ENCODE results near the gene NEK4. TPM values are rescaled to one million over a fixed set of nuclear protein-coding genes. Genes with fewer than 3 reads are reported as not detected.

NEK4 gene
- total and polyA plus RNA-seq, 4 donors = 5.8 to 39.9 (median 19.1) TPM

GRCh38 chr3:52809149-52809548, 38.4 kb upstream of the NEK4 start:
- H3K4me1 ChIP-seq (ENCODE audit: control insufficient read depth in 5 of 5, insufficient read depth in 5 of 5, low read length in 5 of 5) = no peaks in the 10 kb centered on the region
- DNase-seq (no peak), ATAC-seq (ENCODE audit: insufficient read depth, low FRiP score) (no peak)
- no peak overlapping the region for H3K4me3 ChIP-seq
- WGBS, 2 donors = 72 to 77% methylated on average over 2 of the region's 2 CpGs
- H3K27me3 ChIP-seq (ENCODE audit: control insufficient read depth in 3 of 3, insufficient read depth in 3 of 3, low read length in 2 of 3) = no peaks in the 10 kb centered on the region
- H3K36me3 ChIP-seq (ENCODE audit: control insufficient read depth in 4 of 4, insufficient read depth in 4 of 4, low read length in 4 of 4) = no peaks in the 10 kb centered on the region
- H3K27ac ChIP-seq (ENCODE audit: low read depth in 1 of 2, low read length in 1 of 2) = no peak overlapping the region
- no peak for TF ChIP-seq CTCF (IDR thresholded peaks at IDR 0.05; ENCODE audit: control extremely low read depth, extremely low read depth)
- H3K9ac ChIP-seq (ENCODE audit: insufficient read depth in 1 of 2, low read length in 2 of 2) = no peak overlapping the region
- no peaks in the 10 kb centered on the region for H3K9me3 ChIP-seq (ENCODE audit: control insufficient read depth in 4 of 4, insufficient read depth in 3 of 4, low read length in 3 of 4)

- H3K4me1 ChIP-seq (ENCODE audit: control insufficient read depth in 5 of 5, insufficient read depth in 5 of 5, low read length in 5 of 5) = no peaks in the 10 kb centered on the region
- no peak overlapping the region for H3K27ac ChIP-seq (ENCODE audit: low read depth in 1 of 2, low read length in 1 of 2)
- no peak for TF ChIP-seq CTCF (IDR thresholded peaks at IDR 0.05; ENCODE audit: control extremely low read depth, extremely low read depth)
- H3K36me3 ChIP-seq (ENCODE audit: control insufficient read depth in 4 of 4, insufficient read depth in 4 of 4, low read length in 4 of 4) = no peaks in the 10 kb centered on the region
- H3K4me3 ChIP-seq = no peak overlapping the region
- no peak for ATAC-seq (ENCODE audit: insufficient read depth, low FRiP score)
- DNase-seq = no peak
- no peak overlapping the region for H3K9ac ChIP-seq (ENCODE audit: insufficient read depth in 1 of 2, low read length in 2 of 2)
- 78 to 85% methylated on average over 19 of the region's 19 CpGs for WGBS, 2 donors
- H3K27me3 ChIP-seq (ENCODE audit: control insufficient read depth in 3 of 3, insufficient read depth in 3 of 3, low read length in 2 of 3) = no peaks in the 10 kb centered on the region
- H3K9me3 ChIP-seq (ENCODE audit: control insufficient read depth in 4 of 4, insufficient read depth in 3 of 4, low read length in 3 of 4) = no peaks in the 10 kb centered on the region
These were observed 34.7 kb upstream of the NEK4 start for GRCh38 chr3:52805270-52806039.

- WGBS, 2 donors = 56 to 80% methylated on average over 5 of the region's 5 CpGs
- no peak overlapping the region for H3K4me3 ChIP-seq
- no peaks in the 10 kb centered on the region for H3K36me3 ChIP-seq (ENCODE audit: control insufficient read depth in 4 of 4, insufficient read depth in 4 of 4, low read length in 4 of 4)
- no peak overlapping the region for H3K9ac ChIP-seq (ENCODE audit: insufficient read depth in 1 of 2, low read length in 2 of 2)
- TF ChIP-seq CTCF (IDR thresholded peaks at IDR 0.05; ENCODE audit: control extremely low read depth, extremely low read depth) = no peak
- no peaks in the 10 kb centered on the region for H3K4me1 ChIP-seq (ENCODE audit: control insufficient read depth in 5 of 5, insufficient read depth in 5 of 5, low read length in 5 of 5)
- DNase-seq (no peak), ATAC-seq (ENCODE audit: insufficient read depth, low FRiP score) (no peak)
- H3K27ac ChIP-seq (ENCODE audit: low read depth in 1 of 2, low read length in 1 of 2) = no peak overlapping the region
- no peaks in the 10 kb centered on the region for H3K9me3 ChIP-seq (ENCODE audit: control insufficient read depth in 4 of 4, insufficient read depth in 3 of 4, low read length in 3 of 4)
- H3K27me3 ChIP-seq (ENCODE audit: control insufficient read depth in 3 of 3, insufficient read depth in 3 of 3, low read length in 2 of 3) = no peaks in the 10 kb centered on the region
These were observed 31.1 kb upstream of the NEK4 start for GRCh38 chr3:52801839-52802238.

- 82 to 84% methylated on average over 7 of the region's 7 CpGs for WGBS, 2 donors
- ATAC-seq (ENCODE audit: insufficient read depth, low FRiP score) (no peak), DNase-seq (peak in 1 of 3 donors; percentile 19)
These were observed 29.3 kb upstream of the NEK4 start for GRCh38 chr3:52800079-52800478.

More at GRCh38 chr3:52800079-52800478, 29.3 kb upstream of the NEK4 start:
- Histone ChIP-seq H3K9me3 (ENCODE audit: control insufficient read depth in 4 of 4, insufficient read depth in 3 of 4, low read length in 3 of 4) (no peaks in the 10 kb centered on the region), H3K4me3 (no peak overlapping the region), H3K4me1 (ENCODE audit: control insufficient read depth in 5 of 5, insufficient read depth in 5 of 5, low read length in 5 of 5) (no peaks in the 10 kb centered on the region), H3K27ac (ENCODE audit: low read depth in 1 of 2, low read length in 1 of 2) (no peak overlapping the region), H3K27me3 (ENCODE audit: control insufficient read depth in 3 of 3, insufficient read depth in 3 of 3, low read length in 2 of 3) (no peaks in the 10 kb centered on the region), H3K9ac (ENCODE audit: insufficient read depth in 1 of 2, low read length in 2 of 2) (no peak overlapping the region), H3K36me3 (ENCODE audit: control insufficient read depth in 4 of 4, insufficient read depth in 4 of 4, low read length in 4 of 4) (no peaks in the 10 kb centered on the region)
- TF ChIP-seq CTCF (IDR thresholded peaks at IDR 0.05; ENCODE audit: control extremely low read depth, extremely low read depth) = no peak

Data from lung (tissue), 12 donors.